GM18868 (cell line): Measurements from ENCODE around the gene BANK1.

Experiments used
- ATAC-seq: cut with Tn5 transposase; IDR thresholded peaks from one replicate; pipeline ENCODE4 v1.9.1; 2021; ENCODE audit warnings: mild to moderate bottlenecking, moderate library complexity; ENCODE audit not compliant: unreplicated experiment

Gene BANK1

DNA sequence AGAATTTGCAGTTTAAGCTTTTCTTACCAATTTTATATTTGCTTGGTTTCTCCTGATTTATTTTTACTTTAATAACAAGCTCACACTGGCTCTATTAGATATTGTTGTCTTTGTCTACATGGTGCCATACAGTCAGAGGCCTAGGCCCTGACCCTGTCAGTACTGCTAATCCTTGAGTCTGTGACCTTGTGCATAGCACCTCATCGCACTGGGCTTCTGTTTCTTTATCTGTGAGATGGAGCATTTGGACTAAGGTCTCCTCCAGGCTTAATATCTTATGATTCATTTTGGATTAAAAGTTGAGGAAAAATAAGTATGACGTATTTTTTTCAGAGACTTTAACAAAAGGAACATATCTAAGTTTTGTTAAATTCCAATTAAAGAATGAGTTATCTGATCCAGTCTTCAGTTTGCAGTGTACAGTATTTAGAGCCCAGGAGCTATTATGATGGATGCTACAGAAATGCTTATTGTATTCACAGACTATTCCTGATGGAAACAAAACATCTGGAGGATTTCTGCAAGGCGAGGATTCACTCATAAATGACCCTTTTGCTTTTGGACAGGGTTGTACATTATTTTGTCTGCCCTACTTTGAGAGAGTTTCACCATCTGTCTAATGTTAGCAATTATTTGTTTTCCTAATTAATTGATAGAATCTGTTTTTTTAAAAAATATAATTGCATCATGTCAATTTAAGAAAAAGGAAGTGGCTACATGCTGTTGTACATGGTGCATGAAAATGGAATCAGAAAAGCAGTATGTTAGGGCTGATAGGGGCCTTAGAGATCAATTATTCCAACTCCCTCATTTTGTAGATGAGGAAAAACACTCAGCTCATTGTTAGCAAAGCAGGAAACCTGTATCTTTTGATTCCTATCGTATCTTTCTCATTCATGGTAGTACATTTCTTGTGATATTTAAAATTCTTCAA lies 203.6 kb downstream of the BANK1 start:
- no peak for ATAC-seq

DNA sequence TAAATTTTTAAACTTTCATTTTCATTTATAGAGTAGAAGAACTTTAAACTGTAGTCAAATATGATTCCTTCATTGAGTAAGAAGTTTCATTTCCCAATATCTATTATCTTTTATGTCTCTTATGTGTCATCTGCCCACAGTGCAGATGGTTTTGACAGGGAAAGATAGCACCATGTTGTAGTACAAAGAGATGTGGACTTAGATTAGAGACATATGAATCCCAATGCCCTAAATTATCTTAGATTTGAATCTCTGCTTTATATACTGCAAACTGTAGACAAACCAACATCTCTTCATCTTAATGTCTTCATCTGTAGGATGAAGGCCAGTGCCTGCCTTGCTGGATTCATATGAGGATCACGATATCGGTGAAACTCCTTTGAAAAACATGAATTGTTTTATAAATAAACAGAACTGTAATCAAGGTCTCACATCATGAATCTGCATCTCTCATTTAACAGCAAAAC lies 217.5 kb downstream of the BANK1 start:
- ATAC-seq, result peak; percentile 97

DNA sequence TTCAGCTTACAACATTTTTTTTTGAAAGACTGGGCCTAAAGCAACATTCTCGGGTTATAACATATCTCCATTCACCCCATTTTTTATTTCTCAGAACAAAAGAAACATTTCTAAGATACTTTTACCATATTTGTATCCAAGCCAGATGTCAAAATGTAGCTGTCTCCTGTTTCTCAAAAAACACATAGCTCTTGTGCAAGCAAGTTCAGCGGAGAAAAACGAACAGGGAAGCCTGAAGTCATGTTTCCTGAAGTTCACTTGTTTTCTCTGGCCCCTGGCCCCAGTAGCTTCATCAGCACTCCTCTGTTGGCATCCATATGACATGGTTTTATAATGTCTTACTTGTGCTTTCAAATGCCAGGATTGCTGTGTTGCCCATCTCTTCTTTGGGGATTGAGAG lies 218.2 kb downstream of the BANK1 start:
- ATAC-seq, result no peak

DNA sequence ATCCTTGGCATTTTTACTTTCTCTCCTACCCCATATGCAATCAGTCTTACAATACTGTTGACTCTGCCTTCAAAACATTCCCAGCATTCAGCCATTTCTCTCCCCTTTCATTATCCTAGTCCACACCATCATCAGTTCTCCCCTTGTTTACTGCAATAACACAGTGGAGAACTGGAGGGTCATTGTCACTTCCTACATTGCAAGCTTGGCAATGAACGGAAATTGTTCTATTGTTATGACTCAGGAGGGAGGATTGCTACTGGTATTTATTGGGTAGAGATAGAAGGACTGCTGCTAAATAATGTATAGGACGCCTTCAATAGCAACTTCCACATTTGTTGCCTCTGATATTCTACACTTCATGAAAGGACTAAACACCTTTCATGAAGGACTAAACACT lies 231.8 kb downstream of the BANK1 start:
- ATAC-seq, result no peak

DNA sequence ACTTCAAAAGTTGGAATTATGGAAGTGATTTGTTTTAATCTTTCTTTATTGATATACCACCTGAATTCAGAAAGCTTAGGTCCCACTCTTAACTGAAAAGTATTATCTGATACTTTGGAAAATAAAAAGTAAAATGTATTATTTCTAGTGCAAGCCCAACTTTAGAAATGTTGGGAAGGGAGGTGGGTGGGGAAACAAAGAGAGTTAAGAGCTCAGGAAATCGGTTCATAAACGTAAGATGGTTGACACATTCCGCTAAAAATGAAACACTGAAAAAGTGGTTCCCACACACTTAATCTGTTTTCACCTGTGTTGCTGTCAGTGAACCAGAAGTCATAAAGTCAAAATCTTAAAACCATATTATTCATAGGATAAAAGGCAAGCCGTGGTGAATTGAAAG lies 237.4 kb downstream of the BANK1 start:
- no peak for ATAC-seq

DNA sequence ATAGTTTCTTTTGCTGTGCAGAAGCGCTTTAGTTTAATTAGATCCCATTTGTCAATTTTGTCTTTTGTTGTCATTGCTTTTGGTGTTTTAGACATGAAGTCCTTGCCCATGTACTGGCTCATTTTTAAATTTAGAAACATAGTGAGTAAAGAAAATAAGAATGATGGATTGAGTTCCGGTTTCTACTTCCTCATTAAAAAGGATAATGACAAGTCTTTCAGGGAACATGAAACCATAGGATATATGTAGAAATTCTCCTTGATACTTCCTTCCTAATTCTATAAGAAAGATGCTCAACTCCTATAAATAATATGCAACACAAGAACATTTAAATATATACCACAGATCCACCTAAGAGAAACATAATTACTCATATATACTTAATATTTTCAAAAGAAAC lies 240.9 kb downstream of the BANK1 start:
- ATAC-seq, result no peak

DNA sequence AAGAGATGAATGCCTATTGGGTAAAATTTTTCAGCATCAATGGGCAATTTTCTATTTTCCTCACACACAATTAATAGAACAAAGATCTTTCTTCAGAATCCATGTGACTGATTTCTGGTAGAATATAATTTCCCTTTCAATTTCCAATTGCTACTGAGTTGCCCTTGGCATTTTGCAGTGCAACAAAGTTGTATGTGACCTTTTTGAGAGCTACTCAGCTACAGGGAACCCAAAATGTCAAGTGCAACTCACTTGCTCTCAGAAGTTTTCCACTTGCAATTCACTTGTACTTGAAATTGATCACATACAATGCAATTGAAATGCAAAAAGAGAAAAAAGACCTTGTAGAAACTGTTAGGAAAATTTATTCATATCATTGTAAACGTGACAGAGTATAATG lies 245.5 kb downstream of the BANK1 start:
- no peak for ATAC-seq

DNA sequence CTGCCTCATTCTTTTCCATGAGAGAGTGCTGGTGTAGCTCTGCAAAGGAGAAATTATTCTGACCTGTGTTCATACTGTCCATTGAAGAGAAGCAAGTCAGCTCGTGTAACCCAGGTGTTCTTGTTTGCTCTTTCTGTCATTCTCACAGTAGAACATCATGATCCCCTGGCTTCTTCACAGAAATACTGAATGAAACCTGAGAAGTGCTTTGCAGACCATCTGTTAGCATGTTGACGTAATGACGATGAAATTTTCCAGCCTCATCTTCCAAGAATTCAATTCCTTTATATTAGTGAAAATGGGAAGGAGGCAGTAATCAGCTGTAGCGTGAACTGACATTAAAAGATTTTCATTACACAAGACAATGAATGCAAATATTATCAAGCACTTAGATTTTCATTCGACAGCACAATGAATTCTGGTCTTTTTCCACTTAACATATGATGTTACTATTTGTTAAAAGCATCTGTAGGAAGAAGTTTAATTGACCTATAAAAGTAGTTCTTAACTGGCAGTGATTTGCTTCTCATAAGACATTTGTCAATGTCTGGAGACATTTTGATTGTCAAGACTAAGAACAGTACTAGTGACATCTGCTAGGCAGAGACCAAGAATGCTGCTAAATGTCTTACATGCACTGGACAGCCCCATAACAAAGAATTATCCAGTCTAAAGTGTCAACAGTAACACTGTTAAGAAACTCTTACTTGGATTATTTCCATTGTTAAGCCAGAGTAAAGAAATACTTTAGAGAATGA lies 246.3 kb downstream of the BANK1 start:
- peak; percentile 27 for ATAC-seq

DNA sequence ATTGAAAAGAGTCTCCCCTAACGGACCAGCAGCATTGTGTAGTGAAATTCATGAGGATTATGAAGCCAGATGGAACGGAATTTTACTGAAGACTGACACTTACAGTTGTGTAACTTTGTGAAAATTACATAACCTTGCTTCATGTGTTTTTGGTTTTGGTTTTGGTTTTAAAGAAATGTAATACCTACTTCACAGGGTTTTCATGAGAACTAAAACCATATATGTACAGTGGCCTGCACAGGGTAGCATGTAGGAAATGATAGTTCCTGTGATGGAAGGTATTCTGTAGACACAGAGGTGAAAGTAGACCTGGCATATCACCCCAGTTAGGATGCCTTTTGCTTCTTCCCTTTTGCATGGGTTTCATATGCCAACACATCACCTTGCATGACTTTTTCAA lies 247.0 kb downstream of the BANK1 start:
- ATAC-seq, result peak; percentile 69

DNA sequence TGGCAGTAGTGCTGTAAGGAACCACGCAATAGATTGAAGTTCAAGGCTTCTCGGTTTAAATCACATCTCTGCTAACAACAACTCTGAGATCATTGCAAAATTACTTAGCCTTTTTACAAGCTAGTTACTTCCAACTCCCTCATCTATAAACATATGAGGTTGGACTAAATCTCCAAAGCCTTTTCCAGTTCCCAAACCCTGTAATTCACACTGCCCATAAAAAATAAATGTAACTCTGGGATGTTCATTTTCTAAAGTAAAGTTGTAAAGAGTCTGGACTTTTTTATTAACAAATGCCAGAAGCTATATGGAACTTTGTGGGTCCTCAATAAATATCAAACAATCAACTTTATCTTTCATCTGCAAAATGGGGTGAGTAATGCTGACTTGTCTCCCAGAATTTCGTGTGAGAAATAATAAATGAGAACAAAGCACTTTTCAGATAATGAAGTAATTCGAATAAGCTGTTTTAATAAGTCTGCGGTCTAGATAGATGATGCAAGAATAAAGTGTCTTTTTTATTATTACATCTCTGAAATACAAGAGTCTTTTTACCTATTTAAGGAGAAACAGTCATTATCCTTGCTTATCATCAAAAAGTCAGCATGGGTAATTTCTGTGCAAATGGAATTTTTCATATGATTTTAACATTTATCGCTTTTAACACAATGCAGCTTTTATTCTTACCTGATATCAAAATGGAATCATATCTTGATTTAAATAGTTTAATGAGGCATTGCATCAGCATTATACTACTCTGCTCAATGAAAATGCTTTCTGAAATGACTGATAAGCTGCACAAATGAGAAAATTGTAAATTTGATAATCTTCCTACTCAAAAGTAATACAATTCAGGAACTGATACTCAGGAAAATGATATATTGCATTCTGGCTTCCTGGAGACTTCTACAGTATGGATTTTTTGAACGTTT lies 252.6 kb downstream of the BANK1 start:
- no peak for ATAC-seq

DNA sequence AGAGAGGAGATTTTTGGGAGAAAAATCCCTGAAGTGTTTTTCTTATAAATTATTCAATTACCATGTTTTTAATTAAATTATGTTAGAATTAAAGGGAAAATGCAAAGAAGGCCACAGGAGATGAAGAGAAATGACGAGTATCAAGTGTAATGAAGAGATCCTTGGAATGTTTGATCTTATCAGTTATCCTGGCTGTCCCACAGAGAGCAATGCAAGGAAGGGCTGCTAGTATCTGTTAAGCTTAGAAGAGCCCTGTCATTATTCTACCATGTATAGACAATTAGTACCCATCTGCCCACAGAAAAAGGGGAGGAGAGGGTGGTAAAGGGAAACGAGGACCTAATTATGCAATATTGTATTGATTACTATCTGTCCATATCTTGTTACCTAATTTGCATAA lies 257.1 kb downstream of the BANK1 start:
- ATAC-seq, result no peak

DNA sequence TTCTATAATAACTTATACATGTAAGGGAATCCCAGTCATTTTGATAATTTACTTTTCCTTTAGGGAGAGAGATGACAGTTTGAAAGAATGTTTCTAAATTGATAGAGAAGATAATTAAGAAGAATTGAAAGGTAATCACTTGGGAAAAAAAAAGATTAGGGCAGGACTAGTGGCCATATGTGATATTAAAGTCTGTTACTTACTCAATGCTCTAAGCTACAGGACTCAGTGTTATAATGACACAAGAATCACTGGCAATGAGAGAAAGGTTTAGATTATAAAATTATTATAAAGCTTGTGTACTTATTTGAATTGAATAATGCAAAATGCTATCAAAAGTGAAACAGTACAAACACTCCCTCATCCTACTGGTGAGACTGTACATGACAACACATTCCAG lies 265.3 kb downstream of the BANK1 start:
- no peak for ATAC-seq

DNA sequence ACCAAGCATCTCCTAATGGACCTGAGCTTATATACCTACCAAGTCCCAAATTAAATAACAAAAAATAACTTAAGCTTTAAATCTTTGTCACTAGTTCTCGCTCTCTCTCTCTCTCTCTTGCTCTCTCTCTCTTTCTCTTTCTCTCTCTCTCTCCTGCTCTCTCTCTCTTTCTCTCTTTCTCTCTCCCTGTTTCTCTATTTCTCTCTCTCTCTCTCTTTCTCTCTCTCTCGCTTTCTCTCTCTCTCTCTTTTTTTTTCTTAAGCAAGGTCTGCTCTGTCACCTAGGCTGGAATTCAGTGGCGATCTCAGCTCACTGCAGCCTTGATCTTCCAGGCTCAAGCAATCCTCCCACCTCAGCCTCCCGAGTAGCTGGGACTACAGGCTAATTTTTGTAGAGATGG lies 266.6 kb downstream of the BANK1 start:
- no peak for ATAC-seq

DNA sequence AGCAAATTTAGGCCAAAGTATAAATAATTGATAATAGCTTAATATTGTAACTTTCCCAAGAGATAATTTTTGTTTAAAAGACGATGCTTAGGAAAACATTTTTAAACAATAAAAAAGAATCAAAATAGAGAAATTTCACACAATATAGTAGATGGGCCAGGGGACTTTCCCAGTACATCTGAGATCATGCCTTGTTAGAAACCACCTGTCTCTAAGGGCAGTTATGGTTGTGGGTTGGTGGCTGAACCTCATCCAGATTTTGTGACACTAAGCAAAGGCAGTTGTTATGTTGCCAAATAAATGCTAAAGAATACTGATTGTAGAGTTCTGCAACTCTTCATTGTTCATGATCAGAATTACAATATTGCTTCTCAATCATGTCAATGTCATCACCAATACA lies 270.6 kb downstream of the BANK1 start:
- peak; percentile 95 for ATAC-seq

DNA sequence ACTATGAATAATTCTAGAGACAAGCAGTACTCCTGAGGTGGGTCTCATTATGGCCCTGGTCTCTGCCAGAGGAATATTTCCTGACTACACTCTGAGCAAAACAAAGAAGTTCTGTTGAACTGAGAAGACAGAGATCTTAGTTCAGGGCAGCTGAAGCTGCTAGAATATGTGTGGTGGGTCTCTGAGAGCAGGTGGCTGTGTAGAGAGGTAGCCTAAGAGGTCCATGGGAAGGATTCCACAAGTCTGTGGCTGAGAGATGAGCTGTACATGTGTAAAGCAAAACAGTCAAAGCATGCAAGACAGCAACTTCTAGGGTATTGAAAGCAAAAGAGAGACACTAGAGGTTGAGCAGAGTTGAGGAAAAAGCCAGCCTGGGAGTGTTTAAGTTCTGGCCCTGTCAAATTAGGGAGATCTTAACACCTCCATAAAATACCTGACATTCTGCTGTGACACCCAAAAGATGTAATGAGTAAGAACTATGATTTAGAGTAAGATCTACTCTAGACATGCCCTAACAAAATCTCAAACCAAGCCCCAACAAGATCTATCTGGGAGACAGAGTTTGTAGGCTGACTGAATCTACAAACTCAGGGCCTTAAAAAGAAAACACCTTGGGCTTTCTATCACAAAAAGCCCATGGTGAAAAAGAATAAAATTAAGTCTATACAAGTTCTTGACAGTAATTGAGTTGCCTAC lies 274.4 kb downstream of the BANK1 start:
- no peak for ATAC-seq

DNA sequence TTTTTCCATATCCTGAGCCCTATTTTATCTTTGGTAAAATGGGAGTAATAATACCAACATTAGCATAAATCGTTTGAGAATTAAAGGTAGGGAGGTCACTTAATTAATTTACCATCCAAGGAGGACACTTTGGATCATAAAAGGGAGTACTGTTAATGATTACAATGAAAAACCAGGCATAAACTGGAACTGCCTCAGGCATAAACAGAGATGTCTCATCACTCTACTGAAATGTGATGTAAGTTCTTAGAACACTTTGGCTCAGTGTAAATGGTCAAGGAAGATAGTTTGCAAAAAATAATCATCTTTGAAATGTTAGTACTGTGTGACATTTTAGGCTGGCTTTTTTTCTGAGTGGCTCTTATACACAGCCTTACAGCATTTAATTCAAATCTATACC lies 286.1 kb downstream of the BANK1 start:
- no peak for ATAC-seq

DNA sequence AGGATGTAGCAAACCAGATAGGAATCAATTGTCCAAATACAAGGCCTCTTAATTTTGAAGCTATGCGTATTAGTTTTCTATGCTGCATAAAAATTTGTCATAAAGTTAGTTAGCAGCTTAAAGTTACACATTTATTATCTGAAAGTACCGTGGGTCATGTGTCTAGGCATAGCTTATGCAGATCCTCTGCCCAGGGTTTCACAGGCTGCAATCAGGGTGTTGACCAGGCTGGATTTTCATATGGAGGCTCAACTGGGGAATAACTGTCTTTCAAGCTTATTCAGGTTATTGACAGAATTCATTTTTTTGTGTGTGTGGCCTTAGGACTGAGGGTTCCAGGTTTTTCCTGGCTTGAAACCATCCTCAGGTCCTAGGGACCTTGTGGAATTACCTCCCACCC lies 289.7 kb downstream of the BANK1 start:
- ATAC-seq, result no peak

DNA sequence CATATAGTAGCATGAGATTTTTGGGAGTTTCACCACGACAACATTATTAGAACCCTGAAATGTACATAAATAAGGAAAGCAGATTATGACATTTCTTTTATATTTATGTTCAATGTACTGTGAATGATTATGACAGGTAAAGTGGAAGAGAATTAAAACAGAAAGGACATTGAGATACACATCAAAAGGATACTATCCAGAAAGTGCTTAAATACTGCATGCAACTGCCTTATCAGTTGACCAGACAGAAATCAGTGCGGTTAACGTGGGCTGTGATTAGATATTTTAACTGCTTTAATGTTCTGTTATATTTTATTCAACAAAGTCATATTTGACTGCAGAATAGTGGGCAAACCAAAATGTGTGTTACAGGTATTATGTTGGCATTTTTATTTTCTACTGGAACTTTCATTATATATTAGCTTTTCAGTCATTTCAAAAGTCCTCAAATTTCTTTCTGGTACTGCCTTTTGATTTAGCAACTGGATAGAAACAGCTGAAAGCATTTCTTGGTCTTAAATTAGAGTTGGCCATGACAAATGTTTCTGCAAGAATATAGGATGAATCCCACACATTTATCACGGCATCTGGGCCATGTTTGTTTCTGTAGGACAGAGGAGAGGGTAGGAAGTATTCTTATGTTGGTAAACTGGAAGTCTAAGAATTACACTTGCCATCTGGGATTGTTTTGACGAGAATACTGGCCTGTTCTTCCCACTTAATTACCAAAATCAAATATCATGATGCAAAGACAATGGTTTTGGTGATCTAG lies 299.5 kb downstream of the BANK1 start:
- ATAC-seq, result no peak

DNA sequence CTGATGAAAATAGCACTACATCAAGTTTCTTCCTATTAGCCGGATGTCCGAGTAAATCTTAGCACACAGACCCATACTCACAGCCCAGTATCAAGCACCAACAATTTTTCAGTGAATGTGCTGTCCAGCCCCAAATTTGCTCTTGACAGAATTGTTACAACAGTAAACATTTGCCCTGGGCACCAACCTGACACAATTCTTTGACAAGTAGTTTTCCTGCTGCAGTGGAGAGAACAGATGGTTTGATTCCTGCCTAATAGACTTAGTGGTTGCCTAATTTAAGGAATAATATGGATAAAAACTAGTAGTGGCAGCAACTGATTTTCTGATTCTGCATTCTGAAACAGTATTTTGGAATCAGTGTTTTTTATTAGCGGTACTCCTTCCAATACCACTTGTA lies 301.1 kb downstream of the BANK1 start:
- no peak for ATAC-seq

DNA sequence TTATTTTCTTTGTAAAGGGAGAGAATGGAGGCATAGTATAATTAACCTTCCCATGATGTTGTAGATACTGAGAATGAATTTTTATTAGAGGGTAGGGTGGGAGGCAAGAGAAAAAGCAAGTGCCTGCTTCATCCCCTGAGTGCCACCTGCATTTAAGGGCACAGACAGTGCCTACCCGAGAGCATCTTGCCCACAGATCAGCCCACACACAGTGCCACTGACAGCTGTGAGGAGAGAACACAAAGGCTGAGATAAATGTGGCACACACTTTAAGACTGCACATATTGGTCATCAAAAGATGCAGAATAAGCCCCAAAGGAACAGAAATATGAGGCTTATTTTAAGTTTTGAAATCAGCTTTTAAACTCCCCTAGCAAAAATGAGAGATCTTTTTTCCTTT lies 304.0 kb downstream of the BANK1 start:
- ATAC-seq, result no peak
